Peyer's patch (tissue), 4 donors: Measurements from ENCODE around the gene HYCC2. TPM values are rescaled to one million over a fixed set of nuclear protein-coding genes. Genes with fewer than 3 reads are reported as not detected.

Experiments
- DNase-seq, 3 donors: peaks; one replicate each; pipeline ENCODE4 v3.0.0-alpha.2; 2017 to 2019
- H3K27ac ChIP-seq, 4 donors: fragments of 200-600 bp; sonication (generic); one replicate each; pipeline ENCODE4 v1.5.1; 2016 to 2019
- H3K27me3 ChIP-seq, 2 donors: fragments of 200-600 bp; sonication (generic); one replicate each; pipeline ENCODE4 v1.5.1; 2019
- H3K36me3 ChIP-seq, 3 donors: fragments of 200-600 bp; sonication (generic); one replicate each; pipeline ENCODE4 v1.5.1; 2016 to 2019
- H3K4me1 ChIP-seq, 4 donors: fragments of 200-600 bp; sonication (generic); one replicate each; pipeline ENCODE4 v1.5.1; 2016 to 2019
- H3K4me3 ChIP-seq, 4 donors: fragments of 200-600 bp; sonication (generic); 1 replicate in 3 of 4; 2 replicates in 1 of 4; pipeline ENCODE4 v1.5.1; 2016 to 2019; ENCODE audit warnings: mild to moderate bottlenecking in 1 of 4
- H3K9me3 ChIP-seq, 4 donors: fragments of 200-600 bp; sonication (generic); one replicate each; pipeline ENCODE4 v1.5.1; 2016 to 2019; ENCODE audit warnings: mild to moderate bottlenecking in 1 of 4
- POLR2A ChIP-seq, 2 donors: fragments of 450-650 bp; IDR thresholded peaks; one replicate each; pipeline ENCODE4 v1.5.1; 2017; ENCODE audit warnings: antibody characterized with exemption in 2 of 2, mild to moderate bottlenecking in 2 of 2, moderate library complexity in 2 of 2
- total RNA-seq, 4 donors: library from RNA; depleted of rRNA; stranded (reverse); fragments of >200 nt; gene quantifications; one replicate each; pipeline ENCODE4 v1.1.0, GENCODE V29; 2016
- TF ChIP-seq, protein P1 (sequence below), 6 experiments: fragments of 450-650 bp in 4 of 6; fragments of 200-600 bp in 2 of 6; sonication (generic) in 1 of 6; IDR thresholded peaks; one replicate each; pipeline ENCODE4 v1.5.1; 2017 to 2019; ENCODE audit warnings: antibody characterized with exemption in 6 of 6, mild to moderate bottlenecking in 3 of 6, moderate library complexity in 1 of 6

The HYCC2 gene
- total RNA-seq, 4 donors from 2014 or later, result 17.3 to 31.9 (median 29.0) TPM

DNA sequence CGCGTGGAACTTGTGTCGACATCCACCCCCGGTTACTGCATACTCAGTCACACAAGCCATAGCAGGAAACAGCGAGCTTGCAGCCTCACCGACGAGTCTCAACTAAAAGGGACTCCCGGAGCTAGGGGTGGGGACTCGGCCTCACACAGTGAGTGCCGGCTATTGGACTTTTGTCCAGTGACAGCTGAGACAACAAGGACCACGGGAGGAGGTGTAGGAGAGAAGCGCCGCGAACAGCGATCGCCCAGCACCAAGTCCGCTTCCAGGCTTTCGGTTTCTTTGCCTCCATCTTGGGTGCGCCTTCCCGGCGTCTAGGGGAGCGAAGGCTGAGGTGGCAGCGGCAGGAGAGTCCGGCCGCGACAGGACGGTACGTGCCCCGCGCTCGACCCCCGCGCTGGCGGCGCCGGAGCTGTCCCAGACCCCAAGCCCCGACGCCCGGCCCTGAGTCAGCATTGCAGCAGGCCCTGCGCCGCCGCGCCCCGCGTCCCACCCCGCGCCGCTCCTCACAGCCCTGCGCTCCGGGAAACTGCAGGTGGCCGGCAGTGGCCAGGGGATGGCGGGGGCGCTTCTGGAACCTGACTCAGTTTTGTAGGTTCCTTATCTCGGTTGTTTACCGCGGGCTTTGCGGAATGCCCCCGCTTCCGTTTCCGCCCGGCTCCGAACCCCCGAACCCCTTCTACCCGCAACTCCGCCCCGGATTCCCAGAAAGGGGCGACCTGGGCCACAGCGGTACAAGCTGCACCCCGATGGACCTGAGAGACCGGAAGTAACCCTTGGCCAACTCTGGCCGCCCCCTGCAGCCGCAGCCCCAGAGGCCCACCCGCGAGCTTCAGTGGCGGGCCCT lies 44.9 kb upstream of the HYCC2 start, which contains the start of gene CFLAR:
CFLAR (plus strand) TSS at position 50 of the 844 bp plus-strand sequence. CDS start 13,702 bp downstream, outside the sequence.
- Histone ChIP-seq H3K4me1 (peaks cover 0 to 15% (median 0%) of the 10 kb centered on the region in 4 donors), H3K27me3 (no peaks in the 10 kb centered on the region), H3K27ac (peak within 1 kb of the TSS; percentile 99 to 100 (median 100)), H3K4me3 (peak within 1 kb of the TSS; percentile 84 to 94 (median 92)), H3K36me3 (no peaks in the 10 kb centered on the region), H3K9me3 (no peaks in the 10 kb centered on the region)
- TF ChIP-seq POLR2A (IDR thresholded peaks at IDR 0.05), result peak; percentile 90 to 92
- TF ChIP-seq, protein P1, sequence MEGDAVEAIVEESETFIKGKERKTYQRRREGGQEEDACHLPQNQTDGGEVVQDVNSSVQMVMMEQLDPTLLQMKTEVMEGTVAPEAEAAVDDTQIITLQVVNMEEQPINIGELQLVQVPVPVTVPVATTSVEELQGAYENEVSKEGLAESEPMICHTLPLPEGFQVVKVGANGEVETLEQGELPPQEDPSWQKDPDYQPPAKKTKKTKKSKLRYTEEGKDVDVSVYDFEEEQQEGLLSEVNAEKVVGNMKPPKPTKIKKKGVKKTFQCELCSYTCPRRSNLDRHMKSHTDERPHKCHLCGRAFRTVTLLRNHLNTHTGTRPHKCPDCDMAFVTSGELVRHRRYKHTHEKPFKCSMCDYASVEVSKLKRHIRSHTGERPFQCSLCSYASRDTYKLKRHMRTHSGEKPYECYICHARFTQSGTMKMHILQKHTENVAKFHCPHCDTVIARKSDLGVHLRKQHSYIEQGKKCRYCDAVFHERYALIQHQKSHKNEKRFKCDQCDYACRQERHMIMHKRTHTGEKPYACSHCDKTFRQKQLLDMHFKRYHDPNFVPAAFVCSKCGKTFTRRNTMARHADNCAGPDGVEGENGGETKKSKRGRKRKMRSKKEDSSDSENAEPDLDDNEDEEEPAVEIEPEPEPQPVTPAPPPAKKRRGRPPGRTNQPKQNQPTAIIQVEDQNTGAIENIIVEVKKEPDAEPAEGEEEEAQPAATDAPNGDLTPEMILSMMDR (IDR thresholded peaks at IDR 0.05), result no peak
- DNase-seq, result peak; percentile 81 to 93 (median 90)

DNA sequence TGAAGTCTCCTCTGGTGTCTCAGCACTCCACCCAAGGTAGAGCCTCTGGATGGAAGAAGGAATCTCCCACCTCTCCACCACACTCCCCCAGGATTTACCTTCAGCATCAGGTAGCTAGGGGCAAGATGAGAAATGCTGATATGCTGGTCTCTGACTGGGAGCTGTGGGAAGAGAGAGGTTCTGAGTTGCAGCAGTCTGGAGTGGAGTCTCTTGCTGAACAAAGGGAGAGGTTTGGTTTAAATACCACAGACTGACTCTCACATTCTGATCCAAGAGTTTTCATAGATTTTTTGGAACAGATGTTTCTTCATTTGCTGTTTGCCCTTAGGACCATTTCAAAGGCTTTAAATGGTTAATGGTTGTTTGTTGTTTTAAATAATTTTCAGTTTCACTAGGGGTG lies 43.4 kb upstream of the HYCC2 start:
- H3K27ac ChIP-seq, result no peak overlapping the region

DNA sequence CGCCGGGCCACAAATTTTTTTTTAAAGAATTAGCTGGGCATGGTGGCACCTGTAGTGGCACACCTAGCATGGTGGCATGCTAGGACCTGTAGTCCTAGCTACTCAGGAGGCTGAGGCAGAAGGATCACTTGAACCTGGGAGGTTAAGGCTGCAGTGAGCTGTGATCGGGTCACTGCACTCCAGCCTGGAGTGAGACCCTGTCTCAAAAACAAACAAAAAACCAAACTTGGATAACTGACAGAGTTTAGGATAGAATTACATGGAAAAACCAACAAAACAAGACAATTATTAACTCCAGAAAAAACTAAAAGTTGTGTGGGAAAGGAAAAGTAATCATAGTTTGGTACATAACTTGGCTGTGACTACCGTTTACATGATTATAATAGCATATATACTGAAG lies 42.9 kb upstream of the HYCC2 start:
- Histone ChIP-seq H3K4me3 (peak overlapping the region in 1 of 4 donors; percentile 1), H3K27ac (no peak overlapping the region)
- TF ChIP-seq POLR2A (IDR thresholded peaks at IDR 0.05), result no peak
- TF ChIP-seq, protein P1 (IDR thresholded peaks at IDR 0.05), result no peak

More for the DNA sequence above, 43.4 kb upstream of the HYCC2 start:
- Histone ChIP-seq H3K4me3 (peak overlapping the region in 1 of 4 donors; percentile 1), H3K4me1 (peaks cover 0 to 12% (median 0%) of the 10 kb centered on the region in 4 donors), H3K36me3 (no peaks in the 10 kb centered on the region), H3K27me3 (no peaks in the 10 kb centered on the region), H3K9me3 (no peaks in the 10 kb centered on the region)
- TF ChIP-seq POLR2A (IDR thresholded peaks at IDR 0.05), result no peak
- TF ChIP-seq, protein P1 (IDR thresholded peaks at IDR 0.05), result no peak
- DNase-seq, result no peak

DNA sequence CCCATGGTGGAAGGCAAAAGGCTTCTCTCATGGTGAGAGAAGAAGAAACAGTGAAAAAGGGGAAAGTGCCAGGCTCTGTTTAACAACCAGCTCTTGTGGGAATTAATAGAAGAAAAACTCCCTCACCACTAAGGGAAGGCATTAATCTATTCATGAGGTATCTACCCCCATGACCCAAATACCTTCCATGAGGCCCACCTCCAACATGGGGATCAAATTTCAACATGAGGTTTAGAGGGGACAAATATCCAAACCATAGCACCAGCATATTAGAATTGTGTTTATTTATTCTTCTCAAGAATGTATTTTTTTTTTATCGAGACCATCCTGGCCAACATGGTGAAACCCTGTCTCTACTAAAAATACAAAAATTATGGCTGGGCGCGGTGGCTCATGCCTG lies 39.6 kb upstream of the HYCC2 start:
- H3K36me3 ChIP-seq, result no peaks in the 10 kb centered on the region
- H3K4me3 ChIP-seq, result no peak overlapping the region

More for the DNA sequence above, 42.9 kb upstream of the HYCC2 start:
- Histone ChIP-seq H3K9me3 (no peaks in the 10 kb centered on the region), H3K4me1 (peaks cover 0 to 8% (median 0%) of the 10 kb centered on the region in 4 donors), H3K27me3 (no peaks in the 10 kb centered on the region), H3K36me3 (no peaks in the 10 kb centered on the region)
- DNase-seq, result no peak

DNA sequence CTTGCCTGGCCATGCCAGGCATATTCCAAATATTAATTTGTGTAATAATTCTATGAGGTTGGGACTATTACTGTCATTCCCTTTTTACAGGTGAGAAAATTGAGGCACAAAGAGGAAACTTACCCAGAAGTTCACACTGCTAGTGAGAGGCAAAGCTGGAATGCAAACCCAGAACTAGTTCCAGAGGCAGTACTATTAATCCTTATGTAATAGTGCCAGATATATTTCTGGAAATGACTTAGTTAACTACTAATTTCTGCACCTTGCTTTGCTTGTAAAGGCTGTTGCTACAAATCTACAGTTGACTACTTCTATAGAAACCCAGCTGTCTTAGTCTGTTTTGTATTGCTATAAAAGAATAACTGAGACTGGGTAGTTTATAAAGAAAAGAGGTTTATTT lies 39.1 kb upstream of the HYCC2 start:
- no peaks in the 10 kb centered on the region for H3K27me3 ChIP-seq
- H3K4me1 ChIP-seq, result peaks cover 0 to 4% (median 0%) of the 10 kb centered on the region in 4 donors
- H3K36me3 ChIP-seq, result no peaks in the 10 kb centered on the region
- DNase-seq, result no peak
- no peak overlapping the region for H3K27ac ChIP-seq
- no peaks in the 10 kb centered on the region for H3K9me3 ChIP-seq
- H3K4me3 ChIP-seq, result no peak overlapping the region
- TF ChIP-seq, protein P1 (IDR thresholded peaks at IDR 0.05), result no peak
- TF ChIP-seq POLR2A (IDR thresholded peaks at IDR 0.05), result no peak

More for the DNA sequence above, 39.6 kb upstream of the HYCC2 start:
- no peak for DNase-seq
- no peak overlapping the region for H3K27ac ChIP-seq
- peaks cover 0 to 4% (median 0%) of the 10 kb centered on the region in 4 donors for H3K4me1 ChIP-seq
- H3K27me3 ChIP-seq, result no peaks in the 10 kb centered on the region
- H3K9me3 ChIP-seq, result no peaks in the 10 kb centered on the region
- TF ChIP-seq, protein P1 (IDR thresholded peaks at IDR 0.05), result no peak
- TF ChIP-seq POLR2A (IDR thresholded peaks at IDR 0.05), result no peak
